B cell (primary cell): ENCODE data around the gene STAB1. TPM values are rescaled to one million over a fixed set of nuclear protein-coding genes. Genes with fewer than 3 reads are reported as not detected.

Experiments used
- ATAC-seq: fragments of 200-7000 bp; cut with Tn5 transposase; one replicate; pipeline ENCODE4 v1.10.0; 2021; ENCODE audit warnings: low read depth, mild to moderate bottlenecking, moderate number of reproducible peaks, moderate library complexity
- CTCF ChIA-PET: fragments of 350-600 bp; sonication (Branson Sonifier 250); formaldehyde crosslinking; loops from one replicate; lab custom pipeline; 2021; ENCODE audit warnings: antibody characterized with exemption, inconsistent platforms; lab: Charles Lee
- POLR2A ChIA-PET: fragments of 350-600 bp; sonication (Branson Sonifier 250); formaldehyde crosslinking; loops from one replicate; lab custom pipeline; 2021; ENCODE audit warnings: antibody characterized with exemption; lab: Charles Lee
- DNase-seq: peaks from one replicate; pipeline ENCODE4 v3.0.0; 2013
- H2AFZ ChIP-seq: 2 replicates; pipeline ENCODE4 v1.6.1; 2012; ENCODE audit warnings: mild to moderate bottlenecking, low read depth, low read length; ENCODE audit not compliant: insufficient read depth, poor library complexity, severe bottlenecking
- H3K27ac ChIP-seq, 2 donors: 1 replicate in 1 of 2; 2 replicates in 1 of 2; pipeline ENCODE4 v1.5.1; 2012 to 2013; ENCODE audit warnings: low read length in 2 of 2, mild to moderate bottlenecking in 2 of 2, moderate library complexity in 1 of 2
- H3K27me3 ChIP-seq, 4 experiments: fragments of 200-600 bp in 1 of 4; sonication (generic) in 1 of 4; replicated peaks in 1 of 4; 1 replicate in 2 of 4; 2 replicates in 2 of 4; pipeline versions ENCODE4 v1.6.1 to v1.7.0; 2013 to 2016; ENCODE audit warnings: low read length in 3 of 4, mild to moderate bottlenecking in 2 of 4, mixed read lengths in 1 of 4, moderate library complexity in 1 of 4; ENCODE audit not compliant: insufficient read depth in 4 of 4, control insufficient read depth in 3 of 4; ENCODE audit errors: control extremely low read depth in 1 of 4
- H3K36me3 ChIP-seq, 2 experiments: replicated peaks in 1 of 2; 1 replicate in 1 of 2; 2 replicates in 1 of 2; pipeline versions ENCODE4 v1.6.1 to v1.7.1; 2013; ENCODE audit warnings: low read length in 1 of 2; ENCODE audit not compliant: insufficient read depth in 2 of 2, control insufficient read depth in 1 of 2; ENCODE audit errors: control extremely low read depth in 1 of 2, extremely low read depth in 1 of 2
- H3K4me1 ChIP-seq, 2 donors: fragments of 200-600 bp in 1 of 2; sonication (generic) in 1 of 2; 1 replicate in 1 of 2; 2 replicates in 1 of 2; pipeline versions ENCODE4 v1.5.1 to v1.6.1; 2013 to 2017; ENCODE audit warnings: low read length in 2 of 2; ENCODE audit not compliant: control insufficient read depth in 2 of 2, insufficient read depth in 2 of 2
- H3K4me2 ChIP-seq: replicated peaks from 2 replicates; pipeline ENCODE3; 2012; ENCODE audit warnings: mild to moderate bottlenecking, low read depth, low read length; ENCODE audit not compliant: poor library complexity, severe bottlenecking
- H3K4me3 ChIP-seq, 5 experiments: fragments of 200-600 bp in 1 of 5; sonication (generic) in 1 of 5; 1 replicate in 3 of 5; 2 replicates in 2 of 5; pipeline versions ENCODE4 v1.5.1 to v1.7.0; 2011 to 2016; ENCODE audit warnings: low read length in 4 of 5, mild to moderate bottlenecking in 4 of 5, low read depth in 2 of 5, control low read depth in 1 of 5, moderate library complexity in 1 of 5; ENCODE audit not compliant: insufficient read depth in 1 of 5; ENCODE audit errors: control extremely low read depth in 1 of 5, extremely low read depth in 1 of 5
- H3K79me2 ChIP-seq: fragments of 200-600 bp; sonication (generic); one replicate; pipeline ENCODE4 v1.6.0; 2016; ENCODE audit warnings: low read length; ENCODE audit not compliant: control insufficient read depth, insufficient read depth
- H3K9ac ChIP-seq: fragments of 200-600 bp; sonication (generic); 2 replicates; pipeline ENCODE4 v1.6.1; 2017; ENCODE audit warnings: mild to moderate bottlenecking, low read length, moderate library complexity
- H3K9me3 ChIP-seq, 3 donors: one replicate each; pipeline versions ENCODE4 v1.6.1 to v1.7.1; 2013; ENCODE audit warnings: low read length in 2 of 3; ENCODE audit not compliant: control insufficient read depth in 2 of 3, insufficient read depth in 1 of 3; ENCODE audit errors: control extremely low read depth in 1 of 3
- H4K20me1 ChIP-seq: 2 replicates; pipeline ENCODE4 v1.6.0; 2012; ENCODE audit warnings: mild to moderate bottlenecking, low read length; ENCODE audit not compliant: insufficient read depth, control insufficient read depth, poor library complexity, severe bottlenecking
- H3K27ac Mint-ChIP-seq: one replicate; pipeline ENCODE4 v1.8.0; 2021; ENCODE audit warnings: mixed read lengths
- H3K27me3 Mint-ChIP-seq: one replicate; pipeline ENCODE4 v1.8.0; 2021; ENCODE audit warnings: mixed read lengths
- H3K4me1 Mint-ChIP-seq: one replicate; pipeline ENCODE4 v1.8.0; 2021; ENCODE audit warnings: mixed read lengths
- H3K4me3 Mint-ChIP-seq: one replicate; pipeline ENCODE4 v1.8.0; 2021; ENCODE audit warnings: mixed read lengths
- H3K9me3 Mint-ChIP-seq: one replicate; pipeline ENCODE4 v1.8.0; 2022; ENCODE audit warnings: mixed read lengths; ENCODE audit not compliant: insufficient read depth
- EZH2 ChIP-seq: IDR thresholded peaks from 2 replicates; pipeline ENCODE4 v1.6.1; 2012; ENCODE audit warnings: borderline replicate concordance, low read depth, mild to moderate bottlenecking, moderate library complexity, low read length; ENCODE audit not compliant: insufficient read depth, poor library complexity, severe bottlenecking
- WGBS: methylation state at CpG from one replicate; pipeline ENCODE4 v1.1.5; 2013; ENCODE audit warnings: missing lambda C conversion rate; ENCODE audit not compliant: insufficient coverage; 5-methylcytosine and 5-hydroxymethylcytosine counted together
- intact Hi-C: fragments of 100-400 bp; cut with micrococcal nuclease; formaldehyde crosslinking; loops from one replicate; pipeline ENCODE4 v1.10.0; 2022
- polyA plus RNA-seq: library from polyadenylated mRNA; depleted of rRNA; stranded (reverse); fragments of >200 nt; gene quantifications from 2 replicates; pipeline ENCODE4 v1.2.3, GENCODE V29; 2012
- total RNA-seq, 2 donors: library from RNA; stranded (reverse); fragments of 120-200 nt in 1 of 2; gene quantifications; 1 replicate in 1 of 2; 2 replicates in 1 of 2; pipeline versions ENCODE4 v1.2.3 to v1.2.4, GENCODE V29; 2013 to 2022
- TF ChIP-seq, protein P1 (sequence below): fragments of 200-600 bp; IDR thresholded peaks from one replicate; pipeline ENCODE4 v1.8.0; 2022; ENCODE audit warnings: antibody characterized with exemption, mild to moderate bottlenecking

STAB1 gene
- total and polyA plus RNA-seq, 2 donors (not counting 1 experiment from before 2014, with no cell fraction given) = 3.8 to 4.5 TPM

DNA sequence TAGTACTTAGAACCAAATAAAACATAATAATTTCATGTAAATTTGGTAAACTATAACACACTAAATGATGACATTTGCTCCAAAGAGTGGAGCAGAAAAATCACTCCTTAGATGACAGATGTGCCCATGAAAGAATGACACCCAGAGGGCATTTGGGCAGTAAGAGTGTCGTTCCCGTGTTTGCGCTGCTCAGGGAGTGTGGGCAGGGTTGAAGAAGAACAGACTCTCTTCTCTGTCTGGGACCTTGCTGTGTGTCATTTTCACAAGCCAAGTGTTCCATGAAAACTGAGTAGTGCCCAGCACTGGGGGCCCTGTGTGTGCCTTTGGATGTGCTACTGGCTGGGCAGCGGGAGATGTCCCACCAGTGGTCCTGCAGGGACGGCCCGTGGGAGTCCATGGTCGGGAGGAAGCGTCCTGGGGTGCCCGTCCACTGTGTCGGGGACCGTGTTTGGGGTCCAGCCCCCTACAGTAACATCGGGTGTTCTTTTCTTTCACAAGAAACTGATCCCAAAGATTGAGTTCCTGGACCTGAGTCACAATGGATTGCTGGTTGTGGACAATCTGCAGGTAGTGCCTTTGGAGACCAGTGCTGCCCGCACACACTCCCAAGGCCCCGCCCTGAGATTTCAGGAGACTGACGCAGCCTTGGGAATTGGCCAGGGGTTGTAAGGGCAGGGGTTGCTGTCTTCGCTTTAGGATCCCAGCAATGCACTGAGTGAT, 17.9 kb upstream of the STAB1 start:
- no peaks in the 10 kb centered on the region for H3K27me3 ChIP-seq
- 99% methylated on average over 16 of the region's 16 CpGs for WGBS
- Mint-ChIP-seq H3K27me3 (no peaks in the 10 kb centered on the region), H3K9me3 (no peaks in the 10 kb centered on the region), H3K27ac (no peak overlapping the region), H3K4me3 (no peak overlapping the region), H3K4me1 (no peaks in the 10 kb centered on the region)
- no peak overlapping the region for H3K4me3 ChIP-seq
- no peaks in the 10 kb centered on the region for H3K9me3 ChIP-seq
- H4K20me1 ChIP-seq = no peaks in the 10 kb centered on the region
- peaks cover 1% of the 10 kb centered on the region for H3K79me2 ChIP-seq
- intact Hi-C loops = no loop called here
- H3K36me3 ChIP-seq = peaks cover 4 to 80% of the 10 kb centered on the region in 2 experiments
- ATAC-seq (no peak), DNase-seq (no peak)
- H3K27ac ChIP-seq = no peak overlapping the region
- TF ChIP-seq, protein P1, sequence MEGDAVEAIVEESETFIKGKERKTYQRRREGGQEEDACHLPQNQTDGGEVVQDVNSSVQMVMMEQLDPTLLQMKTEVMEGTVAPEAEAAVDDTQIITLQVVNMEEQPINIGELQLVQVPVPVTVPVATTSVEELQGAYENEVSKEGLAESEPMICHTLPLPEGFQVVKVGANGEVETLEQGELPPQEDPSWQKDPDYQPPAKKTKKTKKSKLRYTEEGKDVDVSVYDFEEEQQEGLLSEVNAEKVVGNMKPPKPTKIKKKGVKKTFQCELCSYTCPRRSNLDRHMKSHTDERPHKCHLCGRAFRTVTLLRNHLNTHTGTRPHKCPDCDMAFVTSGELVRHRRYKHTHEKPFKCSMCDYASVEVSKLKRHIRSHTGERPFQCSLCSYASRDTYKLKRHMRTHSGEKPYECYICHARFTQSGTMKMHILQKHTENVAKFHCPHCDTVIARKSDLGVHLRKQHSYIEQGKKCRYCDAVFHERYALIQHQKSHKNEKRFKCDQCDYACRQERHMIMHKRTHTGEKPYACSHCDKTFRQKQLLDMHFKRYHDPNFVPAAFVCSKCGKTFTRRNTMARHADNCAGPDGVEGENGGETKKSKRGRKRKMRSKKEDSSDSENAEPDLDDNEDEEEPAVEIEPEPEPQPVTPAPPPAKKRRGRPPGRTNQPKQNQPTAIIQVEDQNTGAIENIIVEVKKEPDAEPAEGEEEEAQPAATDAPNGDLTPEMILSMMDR = no peak
- no peak for TF ChIP-seq EZH2
- H3K4me2 ChIP-seq = no peak overlapping the region
- no peaks in the 10 kb centered on the region for H3K4me1 ChIP-seq
- POLR2A ChIA-PET = no interaction called here
- H3K9ac ChIP-seq = no peak overlapping the region
- no peak overlapping the region for H2AFZ ChIP-seq
- CTCF ChIA-PET = no interaction called here

DNA sequence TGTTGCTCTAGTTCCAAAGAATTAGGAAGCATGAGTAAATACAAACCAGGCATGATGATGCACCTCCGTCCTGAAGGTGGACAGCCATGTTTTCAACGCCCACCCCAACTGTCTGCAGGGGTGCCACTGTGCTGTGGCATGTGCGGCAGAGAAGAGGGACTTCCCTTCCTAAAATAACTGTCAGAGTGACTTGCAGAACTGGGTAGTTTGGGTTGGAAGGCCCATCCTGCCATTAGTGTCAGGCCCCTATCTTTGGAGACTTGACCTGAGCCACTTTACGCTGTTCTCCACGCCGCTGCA, 17.4 kb upstream of the STAB1 start:
- Histone ChIP-seq H3K27ac (no peak overlapping the region), H3K4me2 (no peak overlapping the region), H3K9me3 (no peaks in the 10 kb centered on the region), H4K20me1 (no peaks in the 10 kb centered on the region), H3K4me3 (no peak overlapping the region), H3K36me3 (peaks cover 4 to 79% of the 10 kb centered on the region in 2 experiments), H3K27me3 (no peaks in the 10 kb centered on the region), H3K9ac (no peak overlapping the region), H3K79me2 (no peaks in the 10 kb centered on the region), H2AFZ (no peak overlapping the region), H3K4me1 (no peaks in the 10 kb centered on the region)
- ChIA-PET POLR2A (no interaction called here), CTCF (no interaction called here)
- no peaks in the 10 kb centered on the region for H3K9me3 Mint-ChIP-seq
- 97% methylated on average over 5 of the region's 6 CpGs for WGBS
- no peaks in the 10 kb centered on the region for H3K27me3 Mint-ChIP-seq
- H3K4me3 Mint-ChIP-seq = no peak overlapping the region
- no peaks in the 10 kb centered on the region for H3K4me1 Mint-ChIP-seq
- TF ChIP-seq, protein P1 = no peak
- no peak for TF ChIP-seq EZH2
- H3K27ac Mint-ChIP-seq = no peak overlapping the region
- ATAC-seq (no peak), DNase-seq (no peak)
- intact Hi-C loops = no loop called here
